Mesenchymal stem cell (in vitro differentiated cells and primary cell): ENCODE data around the gene FGFR2.

Experiments
- DNase-seq: peaks from one replicate; pipeline ENCODE4 v3.0.0-alpha.2; 2013
- H2AFZ ChIP-seq: one replicate; pipeline ENCODE4 v1.6.1; 2013; ENCODE audit warnings: low read depth, mild to moderate bottlenecking, control low read depth, inconsistent platforms, low read length, moderate library complexity
- H2AK5ac ChIP-seq: 2 replicates; pipeline ENCODE4 v1.6.1; 2013; ENCODE audit warnings: low read length, moderate library complexity, mild to moderate bottlenecking, inconsistent platforms; ENCODE audit not compliant: severe bottlenecking
- H2BK120ac ChIP-seq: one replicate; pipeline ENCODE4 v1.6.1; 2013; ENCODE audit warnings: low read depth, mild to moderate bottlenecking, inconsistent platforms, low read length, moderate library complexity
- H2BK12ac ChIP-seq, 2 experiments: one replicate each; pipeline ENCODE4 v1.6.1; 2013; ENCODE audit warnings: inconsistent platforms in 2 of 2, low read length in 2 of 2, mild to moderate bottlenecking in 2 of 2, moderate library complexity in 2 of 2, control low read depth in 1 of 2
- H2BK15ac ChIP-seq: one replicate; pipeline ENCODE4 v1.6.1; 2013; ENCODE audit warnings: mild to moderate bottlenecking, low read depth, inconsistent platforms; ENCODE audit not compliant: poor library complexity, severe bottlenecking
- H2BK5ac ChIP-seq: 2 replicates; pipeline ENCODE4 v1.6.1; 2013; ENCODE audit warnings: low read depth, mild to moderate bottlenecking, low read length, control low read depth, inconsistent platforms; ENCODE audit not compliant: poor library complexity, severe bottlenecking
- H3K14ac ChIP-seq, 2 experiments: one replicate each; pipeline ENCODE4 v1.6.1; 2013; ENCODE audit warnings: inconsistent platforms in 2 of 2, low read length in 2 of 2, control low read depth in 1 of 2, mild to moderate bottlenecking in 1 of 2, moderate library complexity in 1 of 2
- H3K18ac ChIP-seq, 2 experiments: one replicate each; pipeline ENCODE4 v1.6.1; 2013; ENCODE audit warnings: inconsistent platforms in 2 of 2, low read length in 2 of 2, control low read depth in 1 of 2, low read depth in 1 of 2, mild to moderate bottlenecking in 1 of 2
- H3K23ac ChIP-seq, 2 experiments: one replicate each; pipeline ENCODE4 v1.6.1; 2013; ENCODE audit warnings: inconsistent platforms in 2 of 2, low read length in 2 of 2, mild to moderate bottlenecking in 2 of 2, moderate library complexity in 2 of 2, control low read depth in 1 of 2
- H3K27ac ChIP-seq: 2 replicates; pipeline ENCODE4 v1.5.1; 2013; ENCODE audit warnings: mild to moderate bottlenecking, moderate library complexity, low read length, control low read depth, inconsistent platforms; ENCODE audit not compliant: poor library complexity, severe bottlenecking
- H3K27me3 ChIP-seq, 2 experiments: 2 replicates each; pipeline versions ENCODE4 v1.6.1 to v1.7.0; 2013; ENCODE audit warnings: low read length in 2 of 2, mild to moderate bottlenecking in 2 of 2, moderate library complexity in 2 of 2, control low read depth in 1 of 2, inconsistent platforms in 1 of 2; ENCODE audit not compliant: control insufficient read depth in 1 of 2, insufficient read depth in 1 of 2
- H3K36me3 ChIP-seq, 2 experiments: 2 replicates each; pipeline versions ENCODE4 v1.6.1 to v1.7.0; 2013; ENCODE audit warnings: low read length in 2 of 2, control low read depth in 1 of 2, inconsistent platforms in 1 of 2, low read depth in 1 of 2, mild to moderate bottlenecking in 1 of 2; ENCODE audit not compliant: insufficient read depth in 2 of 2, control insufficient read depth in 1 of 2
- H3K4ac ChIP-seq, 2 experiments: one replicate each; pipeline ENCODE4 v1.6.1; 2013; ENCODE audit warnings: inconsistent platforms in 2 of 2, low read length in 2 of 2, mild to moderate bottlenecking in 2 of 2, moderate library complexity in 2 of 2, control low read depth in 1 of 2, low read depth in 1 of 2
- H3K4me1 ChIP-seq: 2 replicates; pipeline ENCODE4 v1.6.1; 2013; ENCODE audit warnings: low read depth, low read length, control low read depth; ENCODE audit not compliant: control insufficient read depth, insufficient read depth
- H3K4me2 ChIP-seq: 2 replicates; pipeline ENCODE4 v1.6.1; 2013; ENCODE audit warnings: low read length, mild to moderate bottlenecking, inconsistent platforms; ENCODE audit not compliant: poor library complexity, severe bottlenecking
- H3K4me3 ChIP-seq, 2 experiments: 2 replicates each; pipeline versions ENCODE4 v1.5.1 to v1.7.0; 2013; ENCODE audit warnings: low read length in 2 of 2, mild to moderate bottlenecking in 2 of 2, control low read depth in 1 of 2, low read depth in 1 of 2; ENCODE audit not compliant: insufficient read depth in 1 of 2
- H3K79me1 ChIP-seq: replicated peaks from 2 replicates; pipeline ENCODE4 v1.6.1; 2013; ENCODE audit warnings: mild to moderate bottlenecking, control low read depth, low read length, inconsistent platforms; ENCODE audit not compliant: poor library complexity, severe bottlenecking
- H3K9ac ChIP-seq: 2 replicates; pipeline ENCODE4 v1.7.0; 2013; ENCODE audit warnings: mild to moderate bottlenecking, low read length, moderate library complexity
- H3K9me3 ChIP-seq: 2 replicates; pipeline ENCODE4 v1.7.0; 2013; ENCODE audit warnings: mild to moderate bottlenecking, low read length; ENCODE audit not compliant: control insufficient read depth
- H4K8ac ChIP-seq: one replicate; pipeline ENCODE4 v1.6.1; 2013; ENCODE audit warnings: inconsistent platforms, mild to moderate bottlenecking, low read length, moderate library complexity
- H4K91ac ChIP-seq: one replicate; pipeline ENCODE4 v1.6.1; 2013; ENCODE audit warnings: mild to moderate bottlenecking, low read length, inconsistent platforms
- WGBS: methylation state at CpG from one replicate; pipeline ENCODE4 v1.1.7; 2013; ENCODE audit warnings: mixed read lengths; 5-methylcytosine and 5-hydroxymethylcytosine counted together

FGFR2 gene

DNA sequence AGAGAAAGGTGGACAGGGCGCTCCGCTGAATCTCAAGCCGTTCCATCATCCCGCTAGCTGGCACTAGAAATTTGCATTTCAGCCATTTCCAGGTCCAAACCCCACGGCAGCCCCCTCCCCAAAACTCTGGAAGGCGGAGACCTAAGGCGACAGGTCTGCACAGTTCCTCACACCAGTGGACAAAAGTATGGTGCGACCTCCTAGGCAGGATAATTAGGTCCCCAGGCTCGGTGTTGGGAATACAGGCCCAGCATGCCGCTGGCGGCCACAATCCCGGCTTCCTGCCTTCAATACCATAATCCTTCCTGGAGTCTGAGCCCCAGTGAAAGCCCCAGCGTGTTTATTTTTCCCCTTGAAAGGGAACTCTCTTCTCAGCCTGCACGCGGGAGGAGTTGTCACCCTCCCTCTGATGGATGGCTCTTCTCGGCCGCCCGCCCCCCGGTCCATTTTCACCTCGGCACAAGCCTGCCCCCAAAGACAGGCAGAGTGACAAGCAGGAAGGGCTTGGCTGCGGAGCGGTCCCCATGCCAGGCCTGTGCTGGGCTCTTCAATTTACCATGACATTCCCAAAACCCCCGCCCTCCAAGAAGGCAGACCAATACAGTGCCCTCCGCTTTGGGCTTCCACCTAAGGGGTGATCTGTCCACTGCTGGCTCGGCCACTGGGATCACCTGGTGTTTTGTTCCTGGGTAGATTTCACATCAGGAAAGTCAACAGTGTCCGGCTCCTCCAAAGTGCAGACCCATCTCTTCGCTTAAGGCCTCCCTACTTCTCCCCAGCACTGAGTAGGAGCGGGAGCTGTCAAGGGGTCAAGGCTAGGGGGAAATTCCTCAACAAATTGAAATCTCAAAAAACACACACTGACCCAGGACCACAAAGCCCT is 2.2 kb downstream of the FGFR2 start:
- H3K9me3 ChIP-seq = no peaks in the 10 kb centered on the region
- H3K23ac ChIP-seq = no peak overlapping the region
- H3K79me1 ChIP-seq = no peaks in the 10 kb centered on the region
- H4K8ac ChIP-seq = no peak overlapping the region
- H4K91ac ChIP-seq = no peak overlapping the region
- DNase-seq = no peak
- peak overlapping the region in 1 of 2 experiments; percentile 33 for H3K4me3 ChIP-seq
- 16% methylated on average over 27 of the region's 28 CpGs for WGBS
- peak overlapping the region; percentile 95 for H3K4me2 ChIP-seq
- H2AK5ac ChIP-seq = no peak overlapping the region
- H3K9ac ChIP-seq = no peak overlapping the region
- H3K36me3 ChIP-seq = peaks cover 0 to 3% of the 10 kb centered on the region in 2 experiments
- peaks cover 25% of the 10 kb centered on the region for H3K4me1 ChIP-seq
- no peak overlapping the region for H2AFZ ChIP-seq
- H2BK120ac ChIP-seq = no peak overlapping the region
- no peak overlapping the region for H2BK15ac ChIP-seq
- H3K4ac ChIP-seq = no peak overlapping the region
- H3K14ac ChIP-seq = no peak overlapping the region
- H3K18ac ChIP-seq = no peak overlapping the region
- H3K27ac ChIP-seq = no peak overlapping the region
- H2BK12ac ChIP-seq = no peak overlapping the region
- H2BK5ac ChIP-seq = no peak overlapping the region
- H3K27me3 ChIP-seq = peaks cover 61 to 68% of the 10 kb centered on the region in 2 experiments

DNA sequence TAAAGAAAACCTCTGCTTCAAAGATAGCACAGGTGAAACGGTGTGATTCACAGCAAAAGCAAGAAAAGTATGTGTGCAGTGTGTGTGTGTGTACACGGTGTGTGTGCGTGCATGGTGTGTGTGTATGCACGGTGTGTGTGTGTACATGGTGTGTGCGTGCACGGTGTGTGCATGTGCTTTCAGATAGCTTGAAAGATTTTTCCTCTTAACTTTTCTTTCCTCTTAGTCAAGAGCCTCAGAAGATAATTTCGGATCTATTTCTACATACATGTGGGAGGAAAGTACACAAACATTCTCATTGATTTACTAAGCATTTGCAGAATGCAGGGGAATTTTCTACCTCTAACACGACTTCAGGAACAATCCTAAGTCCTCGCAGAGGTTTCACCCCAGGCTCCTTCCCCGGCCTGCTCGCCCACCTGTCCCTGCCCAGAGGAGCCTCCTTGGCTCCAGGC is 2.9 kb downstream of the FGFR2 start:
- no peak overlapping the region for H3K4me3 ChIP-seq
- peaks cover 0 to 3% of the 10 kb centered on the region in 2 experiments for H3K36me3 ChIP-seq
- no peaks in the 10 kb centered on the region for H3K9me3 ChIP-seq
- H3K4ac ChIP-seq = no peak overlapping the region
- H3K4me2 ChIP-seq = no peak overlapping the region
- no peak overlapping the region for H4K91ac ChIP-seq
- peaks cover 25% of the 10 kb centered on the region for H3K4me1 ChIP-seq
- no peak overlapping the region for H2BK5ac ChIP-seq
- H3K14ac ChIP-seq = no peak overlapping the region
- DNase-seq = no peak
- H3K27me3 ChIP-seq = peaks cover 54 to 64% of the 10 kb centered on the region in 2 experiments
- no peak overlapping the region for H3K27ac ChIP-seq
- no peak overlapping the region for H3K18ac ChIP-seq
- H2BK12ac ChIP-seq = no peak overlapping the region
- WGBS = 58% methylated on average over 8 of the region's 11 CpGs
- no peak overlapping the region for H2AFZ ChIP-seq
- no peak overlapping the region for H4K8ac ChIP-seq
- H2AK5ac ChIP-seq = no peak overlapping the region
- H2BK120ac ChIP-seq = no peak overlapping the region
- no peak overlapping the region for H2BK15ac ChIP-seq
- no peaks in the 10 kb centered on the region for H3K79me1 ChIP-seq
- H3K23ac ChIP-seq = no peak overlapping the region
- H3K9ac ChIP-seq = no peak overlapping the region

DNA sequence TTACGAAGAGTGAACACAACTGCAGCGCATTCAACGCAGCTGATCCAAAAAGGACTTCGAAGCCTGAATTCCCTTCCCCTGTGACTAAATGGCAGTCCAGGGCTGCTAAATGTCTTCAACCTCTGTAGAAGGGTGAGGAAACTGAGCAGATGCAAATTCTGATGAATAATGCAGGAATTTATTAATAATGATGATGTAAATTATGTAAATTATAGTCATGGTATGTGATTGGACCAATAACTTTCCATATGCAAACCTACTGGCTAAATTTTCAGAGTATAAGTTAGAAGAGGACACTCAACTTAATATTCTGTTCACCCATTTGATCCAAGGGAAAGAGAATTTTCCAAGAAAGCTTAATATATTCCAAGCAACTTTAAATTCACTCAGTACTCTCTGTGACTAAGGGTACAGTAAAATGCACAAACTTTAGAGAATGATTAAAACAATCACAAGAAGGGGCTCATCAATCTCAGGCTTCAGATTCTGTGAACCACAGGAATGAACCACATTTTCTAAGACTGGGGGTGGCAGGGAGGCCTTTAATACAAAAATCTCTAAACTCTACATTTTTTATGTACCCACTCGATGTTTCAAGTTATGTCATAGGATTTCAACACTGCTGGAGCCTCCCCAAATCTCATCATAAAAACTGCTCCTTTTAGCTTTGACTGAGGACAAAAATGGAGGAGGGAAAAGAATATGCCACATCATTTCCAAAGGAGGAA is 3.5 kb downstream of the FGFR2 start:
- peaks cover 48 to 58% of the 10 kb centered on the region in 2 experiments for H3K27me3 ChIP-seq
- no peak overlapping the region for H4K91ac ChIP-seq
- no peaks in the 10 kb centered on the region for H3K79me1 ChIP-seq
- no peak overlapping the region for H3K4ac ChIP-seq
- no peak overlapping the region for H3K9ac ChIP-seq
- no peak overlapping the region for H2BK12ac ChIP-seq
- 92% methylated on average over 5 of the region's 5 CpGs for WGBS
- H3K9me3 ChIP-seq = no peaks in the 10 kb centered on the region
- no peak overlapping the region for H2BK15ac ChIP-seq
- no peak overlapping the region for H3K4me2 ChIP-seq
- H3K27ac ChIP-seq = no peak overlapping the region
- peaks cover 0 to 3% of the 10 kb centered on the region in 2 experiments for H3K36me3 ChIP-seq
- no peak overlapping the region for H2AFZ ChIP-seq
- no peak overlapping the region for H3K18ac ChIP-seq
- DNase-seq = no peak
- no peak overlapping the region for H3K23ac ChIP-seq
- H4K8ac ChIP-seq = no peak overlapping the region
- H2BK120ac ChIP-seq = no peak overlapping the region
- H2BK5ac ChIP-seq = no peak overlapping the region
- H3K14ac ChIP-seq = no peak overlapping the region
- H3K4me3 ChIP-seq = no peak overlapping the region
- H3K4me1 ChIP-seq = peaks cover 25% of the 10 kb centered on the region
- no peak overlapping the region for H2AK5ac ChIP-seq

DNA sequence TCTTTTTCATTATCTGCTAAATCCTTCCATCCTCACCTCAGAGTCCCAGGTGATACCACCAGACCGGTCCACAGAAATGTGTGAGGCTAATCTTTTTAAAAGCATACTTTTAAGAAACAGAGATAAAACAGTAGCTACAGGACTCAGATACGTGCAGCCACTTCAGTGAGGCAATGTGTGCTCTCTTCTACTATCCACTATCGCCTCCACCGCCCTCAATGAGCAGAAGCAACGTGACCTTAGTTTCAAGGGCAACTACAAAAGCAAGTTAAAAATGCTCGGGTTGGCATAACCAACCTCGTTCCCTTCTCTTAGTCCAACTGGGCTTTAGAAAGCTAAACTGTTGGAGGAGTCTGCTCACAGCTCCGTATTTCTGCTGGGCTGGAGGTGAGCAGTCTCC is 4.2 kb downstream of the FGFR2 start:
- no peak overlapping the region for H2AFZ ChIP-seq
- DNase-seq = no peak
- H3K4ac ChIP-seq = no peak overlapping the region
- no peaks in the 10 kb centered on the region for H3K9me3 ChIP-seq
- H4K91ac ChIP-seq = no peak overlapping the region
- no peak overlapping the region for H3K9ac ChIP-seq
- H2BK5ac ChIP-seq = no peak overlapping the region
- H2BK12ac ChIP-seq = no peak overlapping the region
- no peak overlapping the region for H2AK5ac ChIP-seq
- no peak overlapping the region for H3K18ac ChIP-seq
- no peak overlapping the region for H3K14ac ChIP-seq
- H3K4me3 ChIP-seq = no peak overlapping the region
- WGBS = 77% methylated on average over 8 of the region's 8 CpGs
- no peak overlapping the region for H3K4me2 ChIP-seq
- H2BK15ac ChIP-seq = no peak overlapping the region
- peaks cover 25% of the 10 kb centered on the region for H3K4me1 ChIP-seq
- H3K23ac ChIP-seq = no peak overlapping the region
- peaks cover 46 to 51% of the 10 kb centered on the region in 2 experiments for H3K27me3 ChIP-seq
- H4K8ac ChIP-seq = no peak overlapping the region
- no peak overlapping the region for H2BK120ac ChIP-seq
- H3K27ac ChIP-seq = no peak overlapping the region
- no peaks in the 10 kb centered on the region for H3K79me1 ChIP-seq
- H3K36me3 ChIP-seq = peaks cover 0 to 3% of the 10 kb centered on the region in 2 experiments
